Testis (tissue), 2 donors: Measurements from ENCODE around the gene SLC2A3.
"Not testable (repeated sequence)": the region's sequence is repeated elsewhere in the genome, so short reads cannot be mapped to it uniquely, and the experiment has no call there.

Experiments
- POLR2A ChIP-seq: fragments of 450-650 bp; IDR thresholded peaks from one replicate; pipeline ENCODE4 v1.6.1; 2017; ENCODE audit warnings: antibody characterized with exemption, mild to moderate bottlenecking, moderate library complexity
- TF ChIP-seq, protein P1 (sequence below), 3 experiments: fragments of 450-650 bp in 2 of 3; fragments of 200-600 bp in 1 of 3; sonication (generic) in 1 of 3; IDR thresholded peaks; one replicate each; pipeline ENCODE4 v1.5.1; 2016 to 2019; ENCODE audit warnings: antibody characterized with exemption in 3 of 3, mild to moderate bottlenecking in 2 of 3, moderate library complexity in 1 of 3

- TF ChIP-seq POLR2A: not testable (repeated sequence)
- TF ChIP-seq, protein P1, sequence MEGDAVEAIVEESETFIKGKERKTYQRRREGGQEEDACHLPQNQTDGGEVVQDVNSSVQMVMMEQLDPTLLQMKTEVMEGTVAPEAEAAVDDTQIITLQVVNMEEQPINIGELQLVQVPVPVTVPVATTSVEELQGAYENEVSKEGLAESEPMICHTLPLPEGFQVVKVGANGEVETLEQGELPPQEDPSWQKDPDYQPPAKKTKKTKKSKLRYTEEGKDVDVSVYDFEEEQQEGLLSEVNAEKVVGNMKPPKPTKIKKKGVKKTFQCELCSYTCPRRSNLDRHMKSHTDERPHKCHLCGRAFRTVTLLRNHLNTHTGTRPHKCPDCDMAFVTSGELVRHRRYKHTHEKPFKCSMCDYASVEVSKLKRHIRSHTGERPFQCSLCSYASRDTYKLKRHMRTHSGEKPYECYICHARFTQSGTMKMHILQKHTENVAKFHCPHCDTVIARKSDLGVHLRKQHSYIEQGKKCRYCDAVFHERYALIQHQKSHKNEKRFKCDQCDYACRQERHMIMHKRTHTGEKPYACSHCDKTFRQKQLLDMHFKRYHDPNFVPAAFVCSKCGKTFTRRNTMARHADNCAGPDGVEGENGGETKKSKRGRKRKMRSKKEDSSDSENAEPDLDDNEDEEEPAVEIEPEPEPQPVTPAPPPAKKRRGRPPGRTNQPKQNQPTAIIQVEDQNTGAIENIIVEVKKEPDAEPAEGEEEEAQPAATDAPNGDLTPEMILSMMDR (IDR thresholded peaks at IDR 0.05): not testable (repeated sequence)
Observed at GRCh38 chr12:7881736-7882120, 54.3 kb downstream of the SLC2A3 start.
